GM19372 (cell line): ENCODE measurements around the gene KIZ.
A peak's percentile ranks its signal among the peaks of the same experiment; 100 is the strongest.

Experiments used
- ATAC-seq: cut with Tn5 transposase; IDR thresholded peaks from one replicate; pipeline ENCODE4 v1.9.1; 2021; ENCODE audit warnings: mild to moderate bottlenecking, low read depth, moderate library complexity; ENCODE audit not compliant: unreplicated experiment

Gene KIZ, protein sequence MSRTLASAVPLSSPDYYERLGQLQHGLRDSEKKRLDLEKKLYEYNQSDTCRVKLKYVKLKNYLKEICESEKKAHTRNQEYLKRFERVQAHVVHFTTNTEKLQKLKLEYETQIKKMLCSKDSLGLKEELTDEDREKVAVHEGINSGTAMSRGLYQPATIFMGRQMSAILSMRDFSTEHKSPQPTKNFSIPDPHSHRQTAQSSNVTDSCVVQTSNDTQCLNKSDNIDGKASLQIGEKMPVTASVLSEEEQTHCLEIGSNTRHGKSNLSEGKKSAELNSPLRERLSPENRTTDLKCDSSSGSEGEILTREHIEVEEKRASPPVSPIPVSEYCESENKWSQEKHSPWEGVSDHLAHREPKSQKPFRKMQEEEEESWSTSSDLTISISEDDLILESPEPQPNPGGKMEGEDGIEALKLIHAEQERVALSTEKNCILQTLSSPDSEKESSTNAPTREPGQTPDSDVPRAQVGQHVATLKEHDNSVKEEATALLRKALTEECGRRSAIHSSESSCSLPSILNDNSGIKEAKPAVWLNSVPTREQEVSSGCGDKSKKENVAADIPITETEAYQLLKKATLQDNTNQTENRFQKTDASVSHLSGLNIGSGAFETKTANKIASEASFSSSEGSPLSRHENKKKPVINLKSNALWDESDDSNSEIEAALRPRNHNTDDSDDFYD

DNA sequence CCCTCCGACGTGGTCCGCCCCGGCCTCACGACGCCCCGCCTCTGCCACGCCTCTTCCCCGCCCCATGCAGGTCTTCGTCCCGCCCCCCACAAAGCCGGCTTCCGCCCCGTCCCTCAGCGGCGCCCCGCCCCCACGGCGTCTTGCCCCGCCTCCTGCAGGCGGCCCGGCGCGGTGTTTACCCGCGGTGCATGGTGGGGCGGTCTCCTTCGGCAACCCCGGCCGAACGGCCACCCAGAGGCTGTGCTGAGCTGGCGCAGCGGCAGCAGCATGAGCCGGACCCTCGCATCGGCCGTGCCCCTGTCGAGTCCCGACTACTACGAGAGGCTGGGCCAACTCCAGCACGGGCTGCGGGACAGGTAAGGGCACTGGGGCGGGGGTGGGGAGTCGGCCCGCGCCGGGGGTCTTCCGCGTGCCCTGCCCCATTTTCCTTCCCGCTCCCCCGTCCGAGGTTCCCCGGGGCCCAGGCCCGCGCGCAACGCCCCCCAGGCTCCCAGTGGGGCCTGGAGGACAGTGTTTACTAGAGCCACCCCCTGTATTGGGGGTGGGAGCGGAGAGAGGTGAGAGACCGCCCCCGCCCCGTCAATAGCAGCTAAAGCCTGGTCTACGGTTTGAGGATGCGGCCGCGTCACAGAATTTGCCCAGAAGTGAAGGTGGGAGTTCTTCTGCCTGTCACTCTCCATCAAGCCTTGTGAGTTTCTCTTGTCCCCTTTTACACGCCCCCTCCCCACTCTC lies at the start of gene KIZ:
KIZ (plus strand) TSS at position 234 of the 732 bp plus-strand sequence; CDS start at position 268, 34 bp downstream.
- ATAC-seq, result peak; percentile 95

DNA sequence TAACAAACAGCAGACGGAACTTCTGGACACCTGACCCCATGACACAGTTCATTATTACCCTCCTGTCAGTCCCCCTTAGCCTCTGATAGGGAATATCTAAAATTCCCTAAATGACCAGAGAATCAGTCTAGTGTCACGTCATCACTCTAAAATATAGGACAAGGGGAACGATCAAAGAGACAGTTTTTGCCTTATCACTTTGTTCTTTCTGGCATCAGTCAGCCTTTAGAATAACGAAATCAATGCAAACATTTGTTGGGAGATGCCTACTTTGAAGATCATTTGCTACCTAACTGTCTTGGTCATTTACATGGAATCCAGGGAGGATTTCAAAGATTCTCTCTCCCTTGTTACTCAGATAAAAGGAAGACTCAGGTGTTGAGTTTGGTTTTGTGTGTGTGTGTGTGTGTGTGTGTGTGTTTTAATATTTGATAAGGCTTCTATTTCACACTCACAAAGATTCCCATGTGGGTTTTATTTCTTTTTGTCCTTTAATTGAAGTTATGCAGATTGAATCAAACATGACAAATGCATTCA lies 48.0 kb upstream of the KIZ start:
- no peak for ATAC-seq

DNA sequence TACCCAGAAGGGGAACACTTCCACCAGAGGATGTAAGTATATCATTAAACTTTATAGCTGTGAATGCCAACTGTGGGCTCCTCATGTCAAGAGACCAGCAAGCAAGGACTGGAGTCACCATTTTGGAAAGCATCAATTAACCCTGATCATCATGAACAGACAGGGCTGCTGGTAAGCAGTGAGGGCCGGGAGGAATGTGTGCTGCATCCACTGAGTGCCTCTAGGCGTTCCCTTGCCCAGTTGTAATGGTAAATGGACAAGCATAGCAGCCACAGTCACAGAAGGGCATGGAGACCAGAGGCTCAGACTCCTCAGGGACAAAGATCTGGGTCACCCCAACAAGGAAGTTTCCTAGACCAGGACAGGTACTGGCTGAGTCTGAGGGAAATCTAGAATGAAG lies 43.3 kb upstream of the KIZ start:
- ATAC-seq, result no peak

DNA sequence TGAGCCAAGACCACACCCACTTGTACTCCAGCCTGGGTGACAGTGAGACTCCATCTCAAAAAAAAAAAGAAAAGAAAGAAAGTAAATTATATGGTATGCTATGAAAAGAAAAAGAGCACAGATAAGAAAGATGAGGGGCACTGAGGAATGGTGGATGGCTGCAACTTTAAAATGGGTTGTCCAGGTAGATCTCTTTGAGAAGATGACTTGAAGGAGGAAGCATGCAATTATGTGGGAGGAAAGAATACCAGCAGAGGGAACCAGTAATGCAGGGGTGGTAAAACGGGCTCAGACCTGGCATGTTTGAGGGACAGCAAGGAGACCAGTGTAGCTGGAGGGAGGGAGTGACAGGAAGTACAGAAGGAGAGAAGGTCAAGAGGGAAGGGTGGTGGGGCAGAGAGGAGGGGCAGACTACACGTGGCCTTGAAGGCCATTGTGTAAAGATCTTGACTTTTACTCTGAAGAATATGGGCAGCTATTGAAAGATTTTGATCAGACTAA lies 42.0 kb upstream of the KIZ start:
- ATAC-seq, result no peak

DNA sequence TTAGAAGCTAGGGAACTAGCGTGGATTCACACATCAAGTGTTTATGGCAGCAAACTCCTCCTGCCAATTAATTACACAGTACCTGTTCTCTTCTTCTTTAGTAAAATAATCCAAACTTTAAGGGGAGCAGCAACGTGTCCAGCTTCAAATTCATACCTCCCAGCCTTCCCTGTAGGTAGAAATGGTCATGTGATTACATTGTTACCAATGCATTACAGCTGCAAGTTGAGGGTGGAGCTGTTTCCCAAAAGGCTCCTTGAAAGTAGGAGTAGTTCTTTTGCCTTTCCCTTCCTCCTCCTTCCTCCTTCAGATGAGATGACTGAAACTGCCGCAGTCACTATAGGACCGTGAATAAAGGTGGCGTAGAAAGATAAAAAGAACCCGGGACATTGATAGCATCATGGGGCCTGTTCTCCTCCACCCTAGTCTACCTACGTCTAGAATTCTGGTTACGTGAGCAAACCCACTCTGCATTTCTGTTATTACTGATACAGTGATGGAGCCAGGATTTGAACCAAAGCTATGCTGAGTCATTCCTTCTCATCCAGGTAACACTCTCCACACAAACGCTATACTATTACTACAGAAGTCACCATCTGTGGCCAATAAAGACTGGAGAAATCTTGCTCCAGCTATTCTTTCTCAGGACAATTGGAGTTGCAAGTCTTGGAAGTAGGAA lies 37.9 kb upstream of the KIZ start:
- no peak for ATAC-seq

DNA sequence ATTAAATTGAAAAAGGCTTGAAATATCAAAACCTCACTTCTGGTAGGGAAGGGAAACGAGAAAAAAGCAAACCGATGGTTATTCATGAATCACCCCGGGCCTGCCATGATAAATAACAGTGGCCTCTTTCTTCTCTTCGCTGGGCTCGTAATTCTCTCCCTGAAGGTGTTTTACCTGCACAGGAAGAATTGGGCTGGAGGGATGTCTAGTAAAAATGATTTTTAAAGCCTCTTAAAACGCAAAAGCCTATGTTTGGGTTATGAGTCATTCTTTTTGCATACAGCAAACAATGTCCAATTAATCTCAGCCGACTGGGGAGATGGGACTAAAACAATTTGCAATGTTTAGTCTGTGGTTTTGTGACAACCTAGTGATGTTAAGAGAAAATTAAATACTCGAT lies 36.5 kb upstream of the KIZ start:
- no peak for ATAC-seq

DNA sequence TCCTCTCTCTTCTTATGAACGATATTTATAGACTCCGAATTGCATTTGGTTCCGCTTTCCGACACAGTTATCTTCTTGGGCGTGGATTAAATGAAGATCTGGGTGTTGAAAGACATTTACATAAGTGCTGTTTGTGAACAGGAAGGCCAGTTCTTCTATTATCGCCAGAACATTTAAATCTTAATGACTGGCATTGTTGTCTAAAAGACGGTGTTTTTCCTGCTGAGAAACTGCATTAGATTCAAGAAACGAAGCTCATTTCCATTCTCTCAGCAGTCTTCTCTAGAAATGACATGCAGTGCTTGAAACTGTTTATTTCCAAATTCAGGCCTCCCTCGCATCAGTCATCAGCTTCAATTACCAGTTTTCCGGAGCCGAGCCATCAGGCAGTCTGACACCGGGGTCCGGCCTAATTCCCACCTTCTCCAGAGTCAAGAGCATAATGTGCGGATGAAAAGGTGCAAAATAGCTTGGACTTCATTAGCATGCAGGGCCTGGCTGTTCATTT lies 35.7 kb upstream of the KIZ start:
- ATAC-seq, result no peak

DNA sequence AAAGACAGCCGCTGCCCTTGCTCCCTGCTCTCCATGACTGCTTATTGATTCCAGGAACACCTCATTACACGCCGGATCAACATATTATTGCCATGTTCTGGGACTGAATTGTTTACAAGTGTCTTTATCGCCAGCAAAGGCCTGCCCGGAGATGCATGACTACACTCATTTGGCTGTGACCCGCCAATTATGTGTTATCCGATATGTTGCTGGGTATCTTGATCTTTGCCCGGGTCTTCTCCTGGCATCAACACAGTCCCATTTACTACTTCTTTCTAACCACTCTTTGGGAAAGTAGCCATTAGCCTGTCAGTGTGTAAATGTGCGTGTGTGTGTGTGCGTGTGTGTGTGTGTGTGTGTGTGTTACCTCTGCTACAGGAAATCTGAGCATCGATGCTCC lies 35.2 kb upstream of the KIZ start:
- no peak for ATAC-seq

DNA sequence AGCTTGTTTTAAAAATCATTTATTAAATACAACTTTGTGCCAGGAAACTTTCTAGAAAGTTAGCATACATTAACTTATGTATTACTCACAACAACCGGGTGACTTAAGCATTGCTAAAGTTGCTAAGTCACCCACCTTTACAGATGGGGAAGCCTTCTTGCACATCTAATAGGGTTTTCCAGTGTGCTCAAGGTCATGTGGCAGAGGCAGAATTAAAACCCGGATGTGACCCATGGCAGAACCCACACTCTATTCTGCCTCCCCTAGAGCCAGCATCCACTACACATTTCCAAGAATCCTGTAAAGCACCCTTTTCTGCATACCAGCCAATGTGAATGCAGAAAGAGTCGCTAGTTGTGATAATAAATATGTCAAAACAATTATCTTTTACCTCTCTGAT lies 33.1 kb upstream of the KIZ start:
- no peak for ATAC-seq

DNA sequence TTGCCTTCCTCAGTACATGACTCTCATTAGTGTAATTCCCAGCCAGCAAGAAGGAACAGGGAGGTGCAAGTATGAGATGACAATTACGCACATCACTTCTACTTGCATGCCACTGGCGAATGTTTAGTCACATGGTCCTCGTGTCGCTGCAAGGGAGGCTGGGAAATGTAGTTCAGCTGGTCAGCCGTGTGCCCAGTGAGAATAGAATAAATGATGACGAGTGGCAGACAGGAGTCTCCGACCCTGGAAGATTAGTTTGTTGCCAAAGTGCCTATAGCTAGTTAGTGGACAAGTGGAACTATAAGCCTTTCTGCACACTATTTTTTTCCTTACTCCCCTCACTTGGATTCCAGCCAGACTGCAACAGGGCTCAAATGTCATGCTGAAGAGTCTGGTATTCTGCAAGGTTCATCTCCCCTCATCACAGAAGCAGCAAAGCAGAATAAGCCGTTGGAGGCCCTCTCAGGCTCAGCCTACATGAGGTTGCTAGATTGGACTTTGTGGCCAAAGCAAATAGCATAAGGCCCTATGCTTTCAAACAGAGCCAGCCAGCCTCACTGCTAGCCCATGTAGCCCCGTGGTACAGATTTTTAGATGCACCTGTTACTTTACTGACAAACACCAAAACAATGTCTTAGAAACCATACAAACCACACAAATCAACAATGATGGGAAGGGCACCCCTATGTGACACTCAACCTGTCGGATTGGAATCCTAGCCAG lies 29.4 kb upstream of the KIZ start:
- ATAC-seq, result no peak

DNA sequence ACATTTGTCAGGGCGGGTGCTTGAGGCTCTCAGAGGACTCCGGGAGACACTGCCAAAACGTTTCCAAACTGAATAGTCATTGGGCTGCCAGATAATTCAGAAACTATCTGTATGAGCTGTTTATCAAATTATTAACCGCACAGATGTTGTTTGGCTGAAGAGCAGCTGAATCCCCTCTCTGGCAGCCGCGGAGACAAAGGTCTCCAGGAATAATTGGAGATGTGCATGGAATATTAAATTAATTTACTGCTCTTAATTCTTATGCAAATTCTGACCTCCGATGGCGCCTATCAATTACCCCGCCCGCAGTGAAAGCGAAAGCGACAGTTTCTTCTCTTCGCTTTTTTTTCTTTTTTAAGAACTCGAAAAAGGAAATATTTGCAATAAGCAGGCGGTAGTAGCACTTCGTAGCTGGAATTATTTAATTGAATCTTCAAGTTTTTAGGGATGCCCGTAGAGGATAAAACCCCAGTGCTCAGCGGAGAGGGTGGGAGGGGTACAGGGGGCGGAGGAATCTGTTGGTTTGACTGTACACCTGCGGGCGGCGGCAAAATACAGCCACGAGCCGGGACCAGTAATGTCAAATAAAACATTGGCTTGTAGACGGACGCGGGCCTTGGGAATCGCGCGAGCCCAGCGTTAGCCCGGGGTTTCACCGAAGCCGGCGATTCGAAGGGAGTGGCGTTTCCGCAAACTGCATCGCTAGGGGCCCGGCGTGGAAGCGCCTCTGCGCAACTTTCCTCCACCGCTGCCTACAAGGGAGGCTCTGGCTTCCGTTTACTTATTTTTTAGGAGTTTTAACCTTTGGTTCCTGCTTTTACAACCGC lies 25.9 kb upstream of the KIZ start:
- no peak for ATAC-seq

DNA sequence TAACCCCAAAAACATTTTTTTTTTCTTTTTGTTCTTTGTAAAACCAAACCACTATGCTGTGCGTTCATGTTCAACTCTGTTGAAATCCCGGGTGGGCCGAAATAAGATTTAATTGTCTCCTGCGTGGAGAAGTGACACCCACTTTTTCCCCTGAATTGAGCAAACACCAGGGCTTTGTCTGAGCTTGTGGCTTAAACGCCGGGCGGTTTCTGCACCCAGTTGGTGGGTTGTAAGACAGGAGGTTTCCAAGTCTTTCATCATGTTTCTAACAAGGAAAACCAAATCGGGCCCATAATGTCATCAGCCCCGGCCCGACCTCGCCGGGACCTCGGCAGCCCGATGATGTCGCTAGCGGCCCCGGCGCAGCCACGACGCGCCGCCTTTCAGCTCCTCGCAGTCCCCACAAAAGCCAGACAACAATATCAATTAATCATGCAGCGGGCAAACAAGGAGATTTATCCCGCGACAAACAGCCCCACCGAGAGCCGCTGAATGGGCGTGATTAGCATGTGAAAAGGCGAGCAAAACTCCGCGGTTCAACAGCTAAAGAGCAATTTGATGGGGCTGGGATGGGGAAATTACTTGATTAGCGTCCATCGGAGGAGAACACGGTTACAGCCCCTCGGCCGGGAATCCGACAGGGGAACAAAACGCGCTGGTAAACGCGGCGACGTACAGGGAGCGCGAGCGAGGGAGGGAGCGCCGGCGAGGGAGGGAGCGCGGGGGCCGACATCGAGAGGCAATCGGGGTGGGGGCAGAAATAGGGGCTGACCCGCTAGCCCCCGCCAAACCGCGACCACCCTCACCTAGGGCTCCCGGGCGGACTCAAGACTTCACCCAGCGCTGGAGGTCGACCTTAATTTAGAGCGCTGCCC lies 25.1 kb upstream of the KIZ start:
- ATAC-seq, result no peak

DNA sequence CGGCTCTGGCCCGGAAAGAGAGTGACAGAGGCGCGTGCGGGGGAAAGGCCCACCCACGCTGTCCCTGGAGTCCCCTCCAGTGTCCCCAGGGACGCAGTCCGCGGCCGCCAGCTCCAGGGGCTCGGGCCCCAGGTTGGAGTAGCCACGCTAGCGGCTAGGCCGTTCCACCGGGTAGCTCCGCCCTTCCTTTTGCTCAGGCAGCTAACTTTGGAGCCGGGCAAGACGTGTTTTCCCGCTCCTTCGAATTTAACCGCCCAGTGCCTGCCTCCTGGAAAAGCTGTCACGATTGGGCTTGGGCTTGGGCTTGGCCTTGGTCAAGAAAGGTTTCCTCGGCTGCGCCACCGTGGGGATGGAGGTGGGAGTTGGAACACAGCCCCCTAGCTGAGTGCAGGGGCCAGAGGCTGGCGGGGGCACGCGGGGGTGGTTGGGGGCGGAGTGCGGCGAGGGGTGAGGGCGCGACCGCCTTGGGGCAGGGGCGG lies 24.4 kb upstream of the KIZ start:
- ATAC-seq, result no peak

DNA sequence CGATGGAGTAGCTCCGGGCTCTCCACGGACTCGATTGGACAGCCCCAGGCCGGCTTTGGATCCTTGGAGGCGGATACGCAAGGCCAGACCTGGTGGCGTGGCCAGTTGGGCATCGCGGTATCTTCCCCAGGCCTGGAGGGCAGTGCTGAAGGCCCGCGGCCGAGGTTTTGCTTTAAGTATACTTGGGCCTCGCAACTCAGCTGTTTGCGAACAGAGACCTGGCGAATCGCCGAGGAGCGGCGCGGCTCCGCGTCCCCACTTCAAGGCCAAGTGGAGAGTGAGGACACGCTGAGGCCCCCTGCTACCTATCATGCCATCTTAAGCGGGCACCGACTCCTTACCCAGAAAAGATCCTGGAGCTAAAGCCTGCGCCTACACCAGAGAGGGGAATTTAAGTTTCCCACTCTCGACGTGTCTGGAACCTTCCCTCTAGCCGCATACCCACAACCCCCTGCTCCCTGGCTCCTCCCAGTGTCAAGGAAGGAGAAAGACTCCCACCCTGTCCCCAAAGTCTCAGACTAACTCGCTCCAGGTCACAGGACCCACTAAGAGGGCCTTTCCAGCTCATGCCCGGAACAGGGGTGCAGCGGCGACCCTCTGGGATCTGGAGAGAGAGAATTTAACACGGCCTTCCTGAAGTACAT lies 23.8 kb upstream of the KIZ start:
- ATAC-seq, result no peak

DNA sequence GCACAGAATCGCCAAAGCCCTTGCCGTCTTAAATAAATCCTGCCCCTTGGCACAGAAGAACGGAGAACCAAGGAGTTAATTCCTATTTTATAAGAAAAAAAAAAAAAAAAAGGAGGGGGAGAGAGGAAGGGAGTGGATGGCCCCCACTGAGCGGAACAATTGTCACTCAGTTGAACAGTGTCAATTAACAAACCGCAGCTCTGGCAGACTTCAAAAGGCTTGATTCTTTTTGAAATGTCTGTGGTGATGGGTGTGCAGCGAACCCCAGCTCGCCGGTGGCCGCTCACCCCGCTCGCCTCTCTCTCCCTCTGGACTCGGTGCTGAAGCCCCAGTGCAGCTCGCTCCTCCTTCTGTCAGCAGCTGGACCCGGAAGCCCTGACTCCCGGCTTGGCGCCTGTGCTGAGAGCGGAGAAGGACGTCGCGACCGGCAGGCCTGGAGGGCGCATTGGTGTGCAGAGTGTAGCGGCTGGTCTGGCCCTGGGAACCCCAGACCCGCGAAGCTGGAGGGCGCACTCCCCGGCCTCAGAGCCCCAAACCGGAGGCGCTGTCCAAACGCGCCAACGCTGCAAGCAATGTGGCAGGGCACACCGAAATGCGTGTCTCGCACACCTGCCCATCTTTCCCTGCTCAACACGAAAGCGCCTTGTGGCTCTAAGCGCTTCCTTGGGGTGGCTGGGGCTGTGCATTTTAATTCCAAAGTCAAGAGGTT lies 23.1 kb upstream of the KIZ start:
- no peak for ATAC-seq
